DOHH2 (cell line): ENCODE results near the gene CYP46A1.

Source experiments
- H3F3A ChIP-seq: fragments of 200-600 bp; sonication (generic), shearing (Covaris generic); 2 replicates; pipeline ENCODE4 v1.6.0; 2016; ENCODE audit warnings: antibody characterized with exemption, mild to moderate bottlenecking; ENCODE audit not compliant: control insufficient read depth, insufficient read depth
- H3K27ac ChIP-seq: fragments of 200-600 bp; sonication (generic); 2 replicates; pipeline ENCODE4 v1.5.1; 2014; ENCODE audit warnings: low read depth, mild to moderate bottlenecking, low read length, moderate library complexity
- H3K27me3 ChIP-seq: fragments of 200-600 bp; sonication (generic); 2 replicates; pipeline ENCODE4 v1.6.1; 2014; ENCODE audit warnings: mild to moderate bottlenecking, low read length, mixed read lengths; ENCODE audit not compliant: control insufficient read depth
- H3K36me3 ChIP-seq: fragments of 200-600 bp; sonication (generic); 2 replicates; pipeline ENCODE4 v1.6.1; 2014; ENCODE audit warnings: mild to moderate bottlenecking, low read length, moderate library complexity, mixed read lengths; ENCODE audit not compliant: control insufficient read depth
- H3K4me1 ChIP-seq: fragments of 200-600 bp; sonication (generic); 2 replicates; pipeline ENCODE4 v1.6.1; 2014; ENCODE audit warnings: mild to moderate bottlenecking, low read length, mixed read lengths; ENCODE audit not compliant: control insufficient read depth
- H3K4me2 ChIP-seq: fragments of 200-600 bp; sonication (generic); 2 replicates; pipeline ENCODE4 v1.6.0; 2014; ENCODE audit warnings: mild to moderate bottlenecking, low read length, moderate library complexity
- H3K4me3 ChIP-seq: fragments of 200-600 bp; sonication (generic); 2 replicates; pipeline ENCODE4 v1.5.1; 2014; ENCODE audit warnings: mild to moderate bottlenecking, low read length, mixed read lengths
- H3K79me2 ChIP-seq: fragments of 200-600 bp; sonication (generic); 2 replicates; pipeline ENCODE4 v1.6.1; 2014; ENCODE audit warnings: mild to moderate bottlenecking, low read length, mixed read lengths; ENCODE audit not compliant: control insufficient read depth
- H3K9me2 ChIP-seq: fragments of 200-600 bp; sonication (generic); replicated peaks from 2 replicates; pipeline ENCODE4 v1.6.1; 2014; ENCODE audit warnings: mild to moderate bottlenecking, low read length, mixed read lengths; ENCODE audit not compliant: control insufficient read depth
- H3K9me3 ChIP-seq: fragments of 200-600 bp; sonication (generic); 2 replicates; pipeline ENCODE4 v1.6.1; 2014; ENCODE audit warnings: antibody characterized with exemption, low read length, mixed read lengths; ENCODE audit not compliant: control insufficient read depth, insufficient read depth
- H4K20me1 ChIP-seq: fragments of 200-600 bp; sonication (generic); 2 replicates; pipeline ENCODE4 v1.6.0; 2014; ENCODE audit warnings: low read depth, mild to moderate bottlenecking, antibody characterized with exemption, low read length, moderate library complexity; ENCODE audit not compliant: control insufficient read depth, insufficient read depth
- CTCF ChIP-seq: fragments of 200-600 bp; sonication (generic); IDR thresholded peaks from one replicate; pipeline ENCODE4 v1.5.1; 2014; ENCODE audit warnings: antibody characterized with exemption, mild to moderate bottlenecking, low read depth, low read length; ENCODE audit not compliant: poor library complexity, severe bottlenecking
- EZH2phosphoT487 ChIP-seq: fragments of 200-600 bp; sonication (generic); IDR thresholded peaks from 2 replicates; pipeline ENCODE4 v1.6.1; 2017; ENCODE audit warnings: borderline replicate concordance, mild to moderate bottlenecking, antibody characterized with exemption, low read length, moderate library complexity, mixed read lengths

The CYP46A1 gene

GRCh38 chr14:99647411-99647810 lies 36.7 kb upstream of the CYP46A1 start:
- TF ChIP-seq CTCF = no peak
- no peak for TF ChIP-seq EZH2phosphoT487
- Histone ChIP-seq H3K79me2 (no peaks in the 10 kb centered on the region), H3K4me2 (no peak overlapping the region)

DNA sequence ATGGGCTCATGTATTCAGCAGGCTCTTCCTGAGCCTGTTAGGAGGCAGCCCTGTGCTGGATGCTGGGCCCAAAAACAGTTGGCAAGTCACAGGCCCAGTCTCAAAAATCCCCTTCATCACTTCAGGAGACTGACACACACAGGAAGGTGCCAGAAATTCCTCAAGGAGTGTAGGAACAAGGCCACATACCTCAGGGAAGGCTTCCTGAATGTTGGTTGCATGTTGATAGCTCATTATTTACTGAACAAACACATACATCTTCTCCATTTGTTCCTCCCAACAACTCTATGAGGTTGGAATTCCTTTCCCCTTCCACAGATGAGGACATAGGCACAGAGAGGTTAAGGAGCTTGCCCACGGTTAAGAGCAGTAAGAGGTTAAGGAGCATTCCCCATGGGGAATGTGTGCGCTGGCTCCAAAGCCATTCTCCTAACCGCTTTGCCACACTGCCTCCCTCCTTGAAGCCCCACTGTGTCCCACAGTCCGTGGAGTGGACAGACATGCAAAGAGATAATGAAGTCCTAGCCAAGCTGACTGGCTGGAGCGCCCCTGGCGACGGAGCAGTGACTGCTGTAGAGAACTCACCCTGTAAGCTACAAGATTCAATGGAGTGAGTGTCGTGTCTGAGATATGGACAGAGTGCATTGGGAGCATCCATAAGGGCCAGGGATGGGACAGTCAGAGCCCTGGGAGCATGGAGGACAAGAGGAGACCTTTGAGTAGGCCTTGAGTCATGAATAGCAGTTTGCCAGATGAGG lies 35.9 kb upstream of the CYP46A1 start:
- Histone ChIP-seq H3K4me1 (no peaks in the 10 kb centered on the region), H3K4me2 (no peak overlapping the region), H4K20me1 (no peaks in the 10 kb centered on the region), H3K4me3 (no peak overlapping the region), H3K9me2 (no peaks in the 10 kb centered on the region), H3K79me2 (no peaks in the 10 kb centered on the region), H3K27ac (no peak overlapping the region), H3K27me3 (no peaks in the 10 kb centered on the region), H3K9me3 (no peaks in the 10 kb centered on the region), H3K36me3 (no peaks in the 10 kb centered on the region), H3F3A (no peaks in the 10 kb centered on the region)
- TF ChIP-seq EZH2phosphoT487 (no peak), CTCF (no peak)

More at GRCh38 chr14:99647411-99647810, 36.7 kb upstream of the CYP46A1 start:
- H3K9me2 ChIP-seq = no peaks in the 10 kb centered on the region
- H3K4me3 ChIP-seq = no peak overlapping the region
- H3K4me1 ChIP-seq = no peaks in the 10 kb centered on the region
- H4K20me1 ChIP-seq = no peaks in the 10 kb centered on the region
- H3K36me3 ChIP-seq = no peaks in the 10 kb centered on the region
- no peaks in the 10 kb centered on the region for H3K9me3 ChIP-seq
- H3K27ac ChIP-seq = no peak overlapping the region
- no peaks in the 10 kb centered on the region for H3F3A ChIP-seq
- no peaks in the 10 kb centered on the region for H3K27me3 ChIP-seq

GRCh38 chr14:99649219-99649618 lies 34.9 kb upstream of the CYP46A1 start:
- Histone ChIP-seq H3K4me3 (no peak overlapping the region), H3F3A (no peaks in the 10 kb centered on the region), H3K4me2 (no peak overlapping the region), H3K27me3 (no peaks in the 10 kb centered on the region), H3K79me2 (no peaks in the 10 kb centered on the region), H4K20me1 (no peaks in the 10 kb centered on the region), H3K4me1 (no peaks in the 10 kb centered on the region), H3K27ac (no peak overlapping the region), H3K36me3 (no peaks in the 10 kb centered on the region), H3K9me3 (no peaks in the 10 kb centered on the region), H3K9me2 (no peaks in the 10 kb centered on the region)
- TF ChIP-seq EZH2phosphoT487 = no peak
- TF ChIP-seq CTCF = no peak
